Prostate gland (tissue), 1 donor: Measurements from ENCODE around the gene SLC41A1.

Experiments
- POLR2A ChIP-seq: fragments of 450-650 bp; IDR thresholded peaks from one replicate; pipeline ENCODE4 v1.6.1; 2016; ENCODE audit warnings: antibody characterized with exemption, mild to moderate bottlenecking
- POLR2AphosphoS5 ChIP-seq: sonication (generic); formaldehyde crosslinking; IDR thresholded peaks from one replicate; pipeline ENCODE4 v1.6.1; 2017; ENCODE audit warnings: antibody characterized with exemption

DNA sequence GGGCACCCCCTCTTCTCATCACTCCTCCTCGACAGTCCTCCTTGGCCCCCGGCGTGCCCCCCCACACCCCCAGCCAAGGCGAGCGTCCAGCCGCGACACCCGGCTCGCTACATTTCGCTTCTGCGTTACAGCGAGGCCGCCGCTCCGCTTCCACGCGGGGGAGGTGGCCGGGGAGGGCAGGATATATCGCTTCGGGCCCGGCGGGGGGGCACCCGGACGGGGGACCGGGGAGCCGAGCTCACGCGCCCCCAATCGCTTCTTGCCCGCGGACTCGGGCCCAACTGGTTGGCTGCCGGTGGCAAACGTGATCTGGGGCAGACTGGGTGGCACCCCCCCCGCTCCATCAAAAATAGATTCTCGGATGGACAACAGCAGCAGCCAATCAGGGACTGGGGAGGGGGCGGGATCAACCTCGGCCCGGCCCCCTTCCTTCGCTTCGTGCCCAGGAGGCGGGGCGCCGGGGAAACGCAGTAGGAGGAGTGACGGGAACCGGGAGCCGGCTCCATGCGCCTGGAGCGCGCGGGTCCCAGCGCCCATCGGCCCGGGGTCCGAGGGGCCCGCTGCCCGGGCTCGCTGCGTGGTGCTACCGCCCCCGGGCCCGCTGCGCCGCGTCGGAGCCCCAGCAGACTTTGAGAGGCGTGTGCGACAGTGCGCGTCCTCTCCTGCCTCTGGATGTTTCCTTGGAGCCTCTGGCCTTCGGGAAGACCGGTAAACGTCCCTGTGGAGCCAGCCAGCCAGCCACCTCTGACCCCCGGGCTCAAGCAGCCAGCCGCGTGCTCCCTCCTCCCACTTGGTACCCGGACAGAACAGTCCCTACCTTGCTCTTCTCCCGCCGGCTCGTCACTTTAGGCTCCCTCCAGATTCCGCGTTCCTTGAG, at the start of gene SLC41A1:
- TF ChIP-seq POLR2A (peak; percentile 88), POLR2AphosphoS5 (peak; percentile 96)
